GM23248 (cell line): ENCODE data around the gene MUC21. TPM values are rescaled to one million over a fixed set of nuclear protein-coding genes. Genes with fewer than 3 reads are reported as not detected.

ENCODE experiments used
- DNase-seq: peaks from one replicate; pipeline ENCODE4 v3.0.0-alpha.2; 2015
- H2AFZ ChIP-seq: fragments of 200-600 bp; sonication (generic); 2 replicates; pipeline ENCODE4 v1.6.1; 2016; ENCODE audit warnings: antibody characterized with exemption
- H3F3A ChIP-seq: fragments of 200-600 bp; sonication (generic); 2 replicates; pipeline ENCODE4 v1.6.1; 2016; ENCODE audit warnings: mild to moderate bottlenecking, antibody characterized with exemption, mixed run types; ENCODE audit not compliant: insufficient read depth
- H3K27ac ChIP-seq: fragments of 200-600 bp; sonication (generic); 2 replicates; pipeline ENCODE4 v1.5.1; 2016; ENCODE audit warnings: mild to moderate bottlenecking
- H3K27me3 ChIP-seq: fragments of 200-600 bp; sonication (generic); replicated peaks from 2 replicates; pipeline ENCODE4 v1.6.1; 2016; ENCODE audit warnings: mild to moderate bottlenecking; ENCODE audit not compliant: insufficient read depth
- H3K36me3 ChIP-seq: fragments of 200-600 bp; sonication (generic); 2 replicates; pipeline ENCODE4 v1.6.1; 2016; ENCODE audit warnings: low read depth, mild to moderate bottlenecking
- H3K4me1 ChIP-seq: fragments of 200-600 bp; sonication (generic); 2 replicates; pipeline ENCODE4 v1.6.1; 2016; ENCODE audit warnings: mild to moderate bottlenecking; ENCODE audit not compliant: insufficient read depth
- H3K4me2 ChIP-seq: fragments of 200-600 bp; sonication (generic); one replicate; pipeline ENCODE4 v1.6.1; 2016; ENCODE audit warnings: mild to moderate bottlenecking; ENCODE audit not compliant: unreplicated experiment
- H3K4me3 ChIP-seq: fragments of 200-600 bp; sonication (generic); 2 replicates; pipeline ENCODE4 v1.5.1; 2016; ENCODE audit warnings: mild to moderate bottlenecking
- H3K79me2 ChIP-seq: fragments of 200-600 bp; sonication (generic); 2 replicates; pipeline ENCODE4 v1.6.1; 2016; ENCODE audit warnings: mild to moderate bottlenecking; ENCODE audit not compliant: insufficient read depth
- H3K9ac ChIP-seq: fragments of 200-600 bp; sonication (generic); 2 replicates; pipeline ENCODE4 v1.6.1; 2016; ENCODE audit warnings: mild to moderate bottlenecking
- H3K9me2 ChIP-seq: fragments of 200-600 bp; sonication (generic); 2 replicates; pipeline ENCODE4 v1.6.1; 2016; ENCODE audit warnings: mixed run types, mild to moderate bottlenecking, moderate library complexity; ENCODE audit not compliant: insufficient read depth
- H3K9me3 ChIP-seq: fragments of 200-600 bp; sonication (generic); one replicate; pipeline ENCODE4 v1.6.1; 2017; ENCODE audit warnings: low read depth
- H4K20me1 ChIP-seq: fragments of 200-600 bp; sonication (generic); 2 replicates; pipeline ENCODE4 v1.6.0; 2016; ENCODE audit not compliant: insufficient read depth
- EZH2 ChIP-seq: fragments of 200-600 bp; sonication (generic); IDR thresholded peaks from 2 replicates; pipeline ENCODE4 v1.6.1; 2018; ENCODE audit warnings: antibody characterized with exemption, mild to moderate bottlenecking; ENCODE audit not compliant: insufficient read depth, poor library complexity, severe bottlenecking
- EZH2phosphoT487 ChIP-seq: fragments of 200-600 bp; sonication (generic); IDR thresholded peaks from 2 replicates; pipeline ENCODE4 v1.6.1; 2018; ENCODE audit warnings: antibody characterized with exemption, moderate library complexity, mild to moderate bottlenecking, low read depth; ENCODE audit not compliant: insufficient read depth
- WGBS, 2 experiments: methylation state at CpG; one replicate each; pipeline ENCODE4 v1.1.6; 2015 to 2017; ENCODE audit warnings: low lambda C conversion rate in 2 of 2, low coverage in 1 of 2; ENCODE audit errors: missing lambda C conversion rate in 2 of 2; 5-methylcytosine and 5-hydroxymethylcytosine counted together
- in situ Hi-C: fragments of 300-500 bp; cut with MboI; formaldehyde crosslinking; loops from 2 replicates; pipeline ENCODE4 v1.15.0; 2020
- polyA plus RNA-seq: library from polyadenylated mRNA; unstranded; fragments of >200 nt; fragmentation: Nextera tagmentation; extraction: Ambion mirVana; gene quantifications from 2 replicates; pipeline ENCODE4 v1.2.1, GENCODE V29; 2016
- total RNA-seq: library from RNA; depleted of rRNA; stranded (reverse); fragments of >200 nt; shearing (Covaris generic); gene quantifications from 2 replicates; pipeline ENCODE4 v1.2.3, GENCODE V29; 2014

The MUC21 gene
- total and polyA plus RNA-seq, 2 experiments from 2014 or later = not detected

GRCh38 chr6:30970946-30971345 lies 12.6 kb upstream of the MUC21 start:
- Histone ChIP-seq H2AFZ (no peak overlapping the region), H3K9ac (no peak overlapping the region), H4K20me1 (no peaks in the 10 kb centered on the region), H3K79me2 (no peaks in the 10 kb centered on the region), H3K27me3 (peaks cover 12% of the 10 kb centered on the region; the same call in 1 of the 2 replicates), H3K4me2 (no peak overlapping the region), H3K9me3 (no peaks in the 10 kb centered on the region), H3K4me3 (no peak overlapping the region), H3K27ac (no peak overlapping the region), H3K4me1 (no peaks in the 10 kb centered on the region), H3K9me2 (no peaks in the 10 kb centered on the region), H3K36me3 (no peaks in the 10 kb centered on the region), H3F3A (peaks cover 4% of the 10 kb centered on the region; the same call in 1 of the 2 replicates)
- DNase-seq = no peak
- in situ Hi-C loops = no loop called here
- 61 to 62% methylated on average over 5 of the region's 5 CpGs for WGBS, 2 experiments
- TF ChIP-seq EZH2phosphoT487 = no peak
- TF ChIP-seq EZH2 = no peak

- Histone ChIP-seq H4K20me1 (no peaks in the 10 kb centered on the region), H3K27ac (no peak overlapping the region), H3K36me3 (no peaks in the 10 kb centered on the region), H3K27me3 (peaks cover 8% of the 10 kb centered on the region; the same call in 1 of the 2 replicates), H3F3A (peaks cover 4% of the 10 kb centered on the region; the same call in 1 of the 2 replicates), H3K9me3 (no peaks in the 10 kb centered on the region), H3K4me2 (no peak overlapping the region), H2AFZ (no peak overlapping the region), H3K4me1 (no peaks in the 10 kb centered on the region), H3K9me2 (no peaks in the 10 kb centered on the region), H3K79me2 (no peaks in the 10 kb centered on the region), H3K9ac (no peak overlapping the region), H3K4me3 (no peak overlapping the region)
- no peak for DNase-seq
- in situ Hi-C loops = no loop called here
- 76 to 77% methylated on average over 4 of the region's 4 CpGs for whole genome bisulfite sequencing, 2 experiments
- TF ChIP-seq EZH2 (no peak), EZH2phosphoT487 (no peak)
Observed at GRCh38 chr6:30972816-30973215, 10.7 kb upstream of the MUC21 start.

GRCh38 chr6:30974490-30975252 lies 8.8 kb upstream of the MUC21 start:
- Histone ChIP-seq H3K27me3 (peaks cover 15% of the 10 kb centered on the region; the same call in 1 of the 2 replicates), H4K20me1 (no peaks in the 10 kb centered on the region), H2AFZ (no peak overlapping the region), H3K9me3 (no peaks in the 10 kb centered on the region), H3F3A (no peaks in the 10 kb centered on the region), H3K27ac (no peak overlapping the region), H3K9me2 (no peaks in the 10 kb centered on the region), H3K9ac (no peak overlapping the region), H3K79me2 (no peaks in the 10 kb centered on the region), H3K4me1 (no peaks in the 10 kb centered on the region), H3K4me3 (no peak overlapping the region), H3K4me2 (no peak overlapping the region), H3K36me3 (no peaks in the 10 kb centered on the region)
- 29 to 31% methylated on average over 4 of the region's 4 CpGs for WGBS, 2 experiments
- TF ChIP-seq EZH2 = no peak
- in situ Hi-C loops = no loop called here
- no peak for DNase-seq

GRCh38 chr6:30979141-30979540 lies 4.4 kb upstream of the MUC21 start:
- H2AFZ ChIP-seq = no peak overlapping the region
- H3K9me2 ChIP-seq = no peaks in the 10 kb centered on the region
- H3K27me3 ChIP-seq = peaks cover 11% of the 10 kb centered on the region; the same call in 1 of the 2 replicates
- TF ChIP-seq EZH2phosphoT487 (no peak), EZH2 (no peak)
- H3K4me2 ChIP-seq = no peak overlapping the region
- 4 to 6% methylated on average over 1 of the region's 1 CpG for WGBS, 2 experiments
- DNase-seq = no peak
- H3K27ac ChIP-seq = no peak overlapping the region
- no peak overlapping the region for H3K4me3 ChIP-seq
- in situ Hi-C loops = no loop called here
- H3K36me3 ChIP-seq = no peaks in the 10 kb centered on the region
- 0 out of 2 replicates have a peak, but pooled peaks cover 5% of the 10 kb centered on the region for H3K4me1 ChIP-seq
- no peaks in the 10 kb centered on the region for H3K9me3 ChIP-seq
- H4K20me1 ChIP-seq = no peaks in the 10 kb centered on the region
- H3F3A ChIP-seq = peaks cover 4% of the 10 kb centered on the region; the same call in 1 of the 2 replicates
- no peaks in the 10 kb centered on the region for H3K79me2 ChIP-seq
- no peak overlapping the region for H3K9ac ChIP-seq
